Mesothelial cell of epicardium (in vitro differentiated cells): ENCODE data around the gene TMEFF1. TPM values are rescaled to one million over a fixed set of nuclear protein-coding genes. Genes with fewer than 3 reads are reported as not detected.

Experiments used
- DNase-seq, 2 experiments: peaks; one replicate each; pipeline ENCODE4 v3.0.0; 2021; ENCODE audit warnings: low spot score in 2 of 2; ENCODE audit not compliant: unreplicated experiment in 2 of 2
- H3K27ac Mint-ChIP-seq: 2 replicates; pipeline ENCODE4 v1.8.0; 2021; ENCODE audit warnings: mixed read lengths
- H3K27me3 Mint-ChIP-seq: 2 replicates; pipeline ENCODE4 v1.8.0; 2021; ENCODE audit warnings: low read depth, mixed read lengths
- H3K36me3 Mint-ChIP-seq: 2 replicates; pipeline ENCODE4 v1.8.0; 2021; ENCODE audit warnings: mixed read lengths
- H3K4me1 Mint-ChIP-seq: 2 replicates; pipeline ENCODE4 v1.8.0; 2021; ENCODE audit warnings: mixed read lengths
- H3K4me3 Mint-ChIP-seq: 2 replicates; pipeline ENCODE4 v1.8.0; 2021; ENCODE audit warnings: mild to moderate bottlenecking, moderate library complexity, mixed read lengths
- H3K9me3 Mint-ChIP-seq: 2 replicates; pipeline ENCODE4 v1.8.0; 2021; ENCODE audit warnings: mixed read lengths
- total RNA-seq: library from RNA; stranded (reverse); gene quantifications from 3 replicates; pipeline ENCODE4 v1.2.1, GENCODE V29; 2021
- TF ChIP-seq, protein P1 (sequence below): fragments of 200-600 bp; sonication (generic); IDR thresholded peaks from one replicate; pipeline ENCODE4 v1.5.0; 2021; ENCODE audit warnings: antibody characterized with exemption; ENCODE audit not compliant: unreplicated experiment

TMEFF1 gene
- total RNA-seq, 1 donor from 2014 or later, result 25.5 TPM

DNA sequence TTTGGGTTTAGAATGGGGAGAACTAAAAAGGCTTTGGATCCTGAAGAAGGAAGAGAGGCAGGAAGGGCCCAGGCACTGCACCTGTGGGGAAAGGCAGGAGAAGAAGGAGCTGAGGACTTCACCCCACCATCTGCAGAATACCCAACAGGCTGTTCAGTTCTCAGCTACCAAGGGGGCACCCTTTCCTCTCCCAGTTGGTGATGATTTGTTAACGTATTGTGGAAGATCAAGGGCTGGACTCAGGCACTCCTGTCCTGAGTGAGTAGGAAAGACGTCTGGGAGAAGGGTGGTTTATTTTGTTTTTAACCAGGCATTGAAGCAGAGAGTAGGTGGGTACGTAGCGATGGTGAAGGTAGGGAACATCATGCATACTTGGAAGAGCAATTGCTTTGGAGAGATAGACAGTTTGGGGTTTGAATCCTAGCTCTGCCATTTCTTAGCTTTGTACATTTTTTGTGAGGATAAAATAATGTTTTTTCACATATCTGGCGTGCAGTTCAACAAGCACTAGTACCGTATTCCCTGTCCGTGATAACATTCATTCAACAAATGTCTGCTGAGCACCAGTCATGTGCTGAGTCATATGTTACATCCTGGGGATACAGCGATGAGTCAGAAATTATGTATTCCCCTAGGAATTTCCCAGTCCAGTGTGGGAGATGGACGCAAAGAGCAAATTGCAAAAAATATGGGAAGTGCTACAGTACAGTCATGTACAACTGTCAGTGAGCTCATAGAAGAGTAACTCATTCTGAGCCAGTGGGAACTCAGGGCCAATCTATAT, 43.9 kb upstream of the TMEFF1 start:
- Mint-ChIP-seq H3K4me1 (peaks cover 32% of the 10 kb centered on the region), H3K27ac (peak overlapping the region; percentile 73)

DNA sequence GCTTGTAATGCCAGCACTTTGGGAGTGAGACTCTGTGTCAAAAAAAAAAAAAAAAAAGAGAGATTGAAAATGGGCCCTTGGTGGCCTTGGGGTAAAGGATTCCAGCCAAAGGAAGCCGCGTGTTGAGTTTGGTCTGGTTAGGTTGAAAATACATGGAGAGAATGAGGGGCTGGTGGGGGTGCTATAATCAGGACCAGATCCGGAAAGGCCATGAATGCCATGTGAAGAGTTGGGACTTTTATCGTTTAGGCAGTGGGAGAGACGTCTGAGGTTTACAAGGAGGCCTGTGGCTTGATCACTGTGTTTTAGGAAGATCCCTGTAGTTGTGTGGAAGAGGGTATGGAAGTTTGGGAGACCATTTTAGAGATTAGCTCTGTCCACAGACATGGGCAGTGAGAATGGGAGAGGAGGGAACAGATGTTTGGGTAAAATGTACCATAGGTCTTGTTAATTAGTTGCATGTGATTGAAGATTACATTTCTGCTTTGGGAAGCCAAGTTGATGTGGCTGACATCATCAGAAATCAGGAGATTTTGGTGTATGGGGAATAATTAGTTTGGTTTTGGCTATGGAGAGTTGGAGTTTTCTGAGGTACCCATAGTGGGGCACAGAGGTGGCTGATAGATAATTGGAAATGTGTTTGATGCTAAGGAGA, 42.5 kb upstream of the TMEFF1 start:
- Mint-ChIP-seq H3K27ac (no peak overlapping the region), H3K4me1 (peaks cover 32% of the 10 kb centered on the region), H3K27me3 (no peaks in the 10 kb centered on the region), H3K36me3 (peaks cover 4% of the 10 kb centered on the region), H3K4me3 (no peak overlapping the region), H3K9me3 (no peaks in the 10 kb centered on the region)
- DNase-seq, result no peak
- TF ChIP-seq, protein P1, sequence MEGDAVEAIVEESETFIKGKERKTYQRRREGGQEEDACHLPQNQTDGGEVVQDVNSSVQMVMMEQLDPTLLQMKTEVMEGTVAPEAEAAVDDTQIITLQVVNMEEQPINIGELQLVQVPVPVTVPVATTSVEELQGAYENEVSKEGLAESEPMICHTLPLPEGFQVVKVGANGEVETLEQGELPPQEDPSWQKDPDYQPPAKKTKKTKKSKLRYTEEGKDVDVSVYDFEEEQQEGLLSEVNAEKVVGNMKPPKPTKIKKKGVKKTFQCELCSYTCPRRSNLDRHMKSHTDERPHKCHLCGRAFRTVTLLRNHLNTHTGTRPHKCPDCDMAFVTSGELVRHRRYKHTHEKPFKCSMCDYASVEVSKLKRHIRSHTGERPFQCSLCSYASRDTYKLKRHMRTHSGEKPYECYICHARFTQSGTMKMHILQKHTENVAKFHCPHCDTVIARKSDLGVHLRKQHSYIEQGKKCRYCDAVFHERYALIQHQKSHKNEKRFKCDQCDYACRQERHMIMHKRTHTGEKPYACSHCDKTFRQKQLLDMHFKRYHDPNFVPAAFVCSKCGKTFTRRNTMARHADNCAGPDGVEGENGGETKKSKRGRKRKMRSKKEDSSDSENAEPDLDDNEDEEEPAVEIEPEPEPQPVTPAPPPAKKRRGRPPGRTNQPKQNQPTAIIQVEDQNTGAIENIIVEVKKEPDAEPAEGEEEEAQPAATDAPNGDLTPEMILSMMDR, result no peak

More for the DNA sequence above, 43.9 kb upstream of the TMEFF1 start:
- H3K4me3 Mint-ChIP-seq, result peak overlapping the region; percentile 34
- no peaks in the 10 kb centered on the region for H3K9me3 Mint-ChIP-seq
- peaks cover 4% of the 10 kb centered on the region for H3K36me3 Mint-ChIP-seq
- H3K27me3 Mint-ChIP-seq, result no peaks in the 10 kb centered on the region
- no peak for DNase-seq
- TF ChIP-seq, protein P1, result no peak

DNA sequence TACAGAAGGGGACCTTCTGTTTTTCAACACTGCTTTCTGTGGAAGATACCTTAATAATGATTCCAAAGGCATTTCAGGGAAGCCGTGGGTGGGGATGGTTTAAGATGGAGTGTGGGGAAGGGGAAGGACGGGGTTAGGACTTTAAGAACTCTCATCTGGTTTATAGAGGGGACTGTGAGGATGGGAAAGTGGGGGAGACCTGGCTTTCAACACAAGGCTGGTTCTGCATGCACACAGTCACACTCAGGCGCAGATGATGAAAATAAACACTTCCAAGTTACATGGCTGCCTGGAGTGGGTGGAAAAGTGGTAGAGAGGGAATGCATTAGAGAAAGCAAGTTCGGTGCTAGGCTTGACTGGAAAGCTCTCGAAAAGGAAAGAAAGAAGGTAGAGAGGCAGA, 41.1 kb upstream of the TMEFF1 start:
- H3K27me3 Mint-ChIP-seq, result no peaks in the 10 kb centered on the region
- TF ChIP-seq, protein P1, result no peak
- H3K4me1 Mint-ChIP-seq, result peaks cover 21% of the 10 kb centered on the region
- H3K36me3 Mint-ChIP-seq, result peaks cover 4% of the 10 kb centered on the region
- H3K4me3 Mint-ChIP-seq, result no peak overlapping the region
- peak overlapping the region; percentile 4 for H3K27ac Mint-ChIP-seq
- no peak for DNase-seq
- H3K9me3 Mint-ChIP-seq, result no peaks in the 10 kb centered on the region

DNA sequence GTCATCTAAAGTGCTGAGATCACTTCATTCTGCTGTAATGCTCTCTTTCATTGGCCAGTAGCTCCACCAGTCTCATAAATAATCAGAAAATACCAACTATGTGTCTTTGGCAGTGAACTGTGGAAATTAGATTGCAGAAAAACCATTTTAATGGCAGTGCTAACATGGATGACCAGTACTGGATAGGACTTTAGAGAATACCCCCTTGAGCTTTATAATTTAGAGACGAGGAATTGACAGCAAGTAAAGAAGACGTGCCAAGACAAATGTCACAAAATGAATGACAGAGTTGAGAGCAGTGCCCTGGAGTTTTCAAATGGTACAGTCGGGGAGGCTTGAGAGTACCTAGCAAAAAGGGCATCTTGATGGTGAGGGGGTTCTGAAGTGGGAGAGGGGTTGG, 40.2 kb upstream of the TMEFF1 start:
- DNase-seq, result no peak
- no peaks in the 10 kb centered on the region for H3K9me3 Mint-ChIP-seq
- no peaks in the 10 kb centered on the region for H3K27me3 Mint-ChIP-seq
- peaks cover 20% of the 10 kb centered on the region for H3K4me1 Mint-ChIP-seq
- H3K4me3 Mint-ChIP-seq, result no peak overlapping the region
- H3K27ac Mint-ChIP-seq, result no peak overlapping the region
- TF ChIP-seq, protein P1, result no peak
- H3K36me3 Mint-ChIP-seq, result peaks cover 4% of the 10 kb centered on the region

DNA sequence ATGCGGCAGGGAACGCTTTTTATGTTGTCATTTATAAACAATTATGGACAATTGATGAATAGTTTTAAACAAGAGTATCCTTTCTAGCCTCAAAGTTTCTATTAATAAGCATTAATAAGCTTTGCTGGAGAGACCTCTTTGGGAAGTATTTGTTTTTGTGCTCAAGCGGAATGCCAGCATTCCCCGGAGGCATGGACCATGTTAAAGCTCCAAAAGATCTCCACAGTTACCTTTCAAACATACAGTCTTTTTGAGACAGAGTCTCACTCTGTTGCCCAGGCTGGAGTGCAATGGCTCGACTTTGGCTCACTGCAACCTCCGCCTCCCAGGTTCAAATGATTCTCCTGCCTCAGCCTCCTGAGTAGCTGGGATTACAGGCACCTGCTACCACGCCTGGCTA, 36.4 kb upstream of the TMEFF1 start:
- no peak overlapping the region for H3K27ac Mint-ChIP-seq
- DNase-seq, result no peak
- no peaks in the 10 kb centered on the region for H3K9me3 Mint-ChIP-seq

More for the DNA sequence above, 36.4 kb upstream of the TMEFF1 start:
- Mint-ChIP-seq H3K4me3 (no peak overlapping the region), H3K36me3 (peaks cover 2% of the 10 kb centered on the region), H3K27me3 (no peaks in the 10 kb centered on the region), H3K4me1 (peaks cover 2% of the 10 kb centered on the region)
- TF ChIP-seq, protein P1, result no peak
